Muscle of arm (tissue), 14 donors: Measurements from ENCODE around the gene GSTP1. TPM values are rescaled to one million over a fixed set of nuclear protein-coding genes. Genes with fewer than 3 reads are reported as not detected.
"Not testable (repeated sequence)": the region's sequence is repeated elsewhere in the genome, so short reads cannot be mapped to it uniquely, and the experiment has no call there.

Source experiments
- DNase-seq: peaks from one replicate; pipeline ENCODE4 v3.0.0-alpha.2; 2013
- long read RNA-seq, 11 donors: transcript quantifications; one replicate each; lab custom pipeline, GENCODE V29; 2026
- polyA plus RNA-seq, 12 donors: library from polyadenylated mRNA; unstranded; fragments of 120-200 nt; gene quantifications; one replicate each; pipeline ENCODE4 v1.2.1, GENCODE V29; 2013; ENCODE audit not compliant: insufficient read length in 12 of 12

GSTP1 gene
- 100 to 1,000 TPM in 11 of 12 donors, not detected in 1; 195 to 377 (median 251) TPM for polyA plus RNA-seq
- long read RNA-seq, donor 1, transcript GSTP1-202 (7 exons, 961 nt), result major isoform, 385 of 1,043 reads
- long read RNA-seq, donor 1, transcript GSTP1-203 (3 exons, 736 nt), result minor isoform, 47 of 1,043 reads
- long read RNA-seq, donor 1, partial matches to known transcripts, result 610 of 1,043 reads
- long read RNA-seq, donor 1, other reads (novel, unspliced or antisense), result 0 of 1,043 reads
- long read RNA-seq, donor 2, transcript GSTP1-203 (3 exons, 736 nt), result minor isoform, 7 of 275 reads
- long read RNA-seq, donor 2, transcript GSTP1-202 (7 exons, 961 nt), result major isoform, 194 of 275 reads
- long read RNA-seq, donor 2, partial matches to known transcripts, result 73 of 275 reads
- long read RNA-seq, donor 2, other reads (novel, unspliced or antisense), result 0 of 275 reads
- long read RNA-seq, donor 3, transcript GSTP1-202 (7 exons, 961 nt), result major isoform, 75 of 109 reads
- long read RNA-seq, donor 3, partial matches to known transcripts, result 30 of 109 reads
- long read RNA-seq, donor 3, other reads (novel, unspliced or antisense), result 0 of 109 reads
- long read RNA-seq, donor 4, transcript GSTP1-202 (7 exons, 961 nt), result major isoform, 57 of 84 reads
- long read RNA-seq, donor 4, partial matches to known transcripts, result 23 of 84 reads
- long read RNA-seq, donor 4, other reads (novel, unspliced or antisense), result 0 of 84 reads
- long read RNA-seq, donor 5, result 0 reads
- long read RNA-seq, donor 6, transcript GSTP1-202 (7 exons, 961 nt), result major isoform, 115 of 174 reads
- long read RNA-seq, donor 6, transcript GSTP1-203 (3 exons, 736 nt), result minor isoform, 9 of 174 reads
- long read RNA-seq, donor 6, partial matches to known transcripts, result 50 of 174 reads
- long read RNA-seq, donor 6, other reads (novel, unspliced or antisense), result 0 of 174 reads
- long read RNA-seq, donor 7, transcript GSTP1-203 (3 exons, 736 nt), result minor isoform, 9 of 142 reads
- long read RNA-seq, donor 7, transcript GSTP1-202 (7 exons, 961 nt), result major isoform, 103 of 142 reads
- long read RNA-seq, donor 7, partial matches to known transcripts, result 30 of 142 reads
- long read RNA-seq, donor 7, other reads (novel, unspliced or antisense), result 0 of 142 reads
- long read RNA-seq, donor 8, transcript GSTP1-202 (7 exons, 961 nt), result major isoform, 106 of 259 reads
- long read RNA-seq, donor 8, transcript GSTP1-203 (3 exons, 736 nt), result minor isoform, 8 of 259 reads
- long read RNA-seq, donor 8, partial matches to known transcripts, result 145 of 259 reads
- long read RNA-seq, donor 8, other reads (novel, unspliced or antisense), result 0 of 259 reads
- long read RNA-seq, donor 9, transcript GSTP1-202 (7 exons, 961 nt), result major isoform, 152 of 246 reads
- long read RNA-seq, donor 9, transcript GSTP1-203 (3 exons, 736 nt), result minor isoform, 12 of 246 reads
- long read RNA-seq, donor 9, partial matches to known transcripts, result 82 of 246 reads
- long read RNA-seq, donor 9, other reads (novel, unspliced or antisense), result 0 of 246 reads
- long read RNA-seq, donor 10, transcript GSTP1-202 (7 exons, 961 nt), result major isoform, 144 of 194 reads
- long read RNA-seq, donor 10, transcript GSTP1-203 (3 exons, 736 nt), result minor isoform, 5 of 194 reads
- long read RNA-seq, donor 10, partial matches to known transcripts, result 44 of 194 reads
- long read RNA-seq, donor 10, other reads (novel, unspliced or antisense), result 0 of 194 reads
- long read RNA-seq, donor 11, transcript GSTP1-202 (7 exons, 961 nt), result major isoform, 198 of 307 reads
- long read RNA-seq, donor 11, transcript GSTP1-203 (3 exons, 736 nt), result minor isoform, 10 of 307 reads
- long read RNA-seq, donor 11, partial matches to known transcripts, result 99 of 307 reads
- long read RNA-seq, donor 11, other reads (novel, unspliced or antisense), result 0 of 307 reads

DNA sequence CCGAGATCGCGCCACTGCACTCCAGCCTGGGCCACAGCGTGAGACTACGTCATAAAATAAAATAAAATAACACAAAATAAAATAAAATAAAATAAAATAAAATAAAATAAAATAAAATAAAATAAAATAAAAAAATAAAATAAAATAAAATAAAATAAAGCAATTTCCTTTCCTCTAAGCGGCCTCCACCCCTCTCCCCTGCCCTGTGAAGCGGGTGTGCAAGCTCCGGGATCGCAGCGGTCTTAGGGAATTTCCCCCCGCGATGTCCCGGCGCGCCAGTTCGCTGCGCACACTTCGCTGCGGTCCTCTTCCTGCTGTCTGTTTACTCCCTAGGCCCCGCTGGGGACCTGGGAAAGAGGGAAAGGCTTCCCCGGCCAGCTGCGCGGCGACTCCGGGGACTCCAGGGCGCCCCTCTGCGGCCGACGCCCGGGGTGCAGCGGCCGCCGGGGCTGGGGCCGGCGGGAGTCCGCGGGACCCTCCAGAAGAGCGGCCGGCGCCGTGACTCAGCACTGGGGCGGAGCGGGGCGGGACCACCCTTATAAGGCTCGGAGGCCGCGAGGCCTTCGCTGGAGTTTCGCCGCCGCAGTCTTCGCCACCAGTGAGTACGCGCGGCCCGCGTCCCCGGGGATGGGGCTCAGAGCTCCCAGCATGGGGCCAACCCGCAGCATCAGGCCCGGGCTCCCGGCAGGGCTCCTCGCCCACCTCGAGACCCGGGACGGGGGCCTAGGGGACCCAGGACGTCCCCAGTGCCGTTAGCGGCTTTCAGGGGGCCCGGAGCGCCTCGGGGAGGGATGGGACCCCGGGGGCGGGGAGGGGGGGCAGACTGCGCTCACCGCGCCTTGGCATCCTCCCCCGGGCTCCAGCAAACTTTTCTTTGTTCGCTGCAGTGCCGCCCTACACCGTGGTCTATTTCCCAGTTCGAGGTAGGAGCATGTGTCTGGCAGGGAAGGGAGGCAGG, at the start of gene GSTP1:
Gene GSTP1 (plus strand): TSS at position 566 of the 958 bp plus-strand sequence. CDS start 32 bp downstream, at position 598.
- DNase-seq, result peak; percentile 88

DNA sequence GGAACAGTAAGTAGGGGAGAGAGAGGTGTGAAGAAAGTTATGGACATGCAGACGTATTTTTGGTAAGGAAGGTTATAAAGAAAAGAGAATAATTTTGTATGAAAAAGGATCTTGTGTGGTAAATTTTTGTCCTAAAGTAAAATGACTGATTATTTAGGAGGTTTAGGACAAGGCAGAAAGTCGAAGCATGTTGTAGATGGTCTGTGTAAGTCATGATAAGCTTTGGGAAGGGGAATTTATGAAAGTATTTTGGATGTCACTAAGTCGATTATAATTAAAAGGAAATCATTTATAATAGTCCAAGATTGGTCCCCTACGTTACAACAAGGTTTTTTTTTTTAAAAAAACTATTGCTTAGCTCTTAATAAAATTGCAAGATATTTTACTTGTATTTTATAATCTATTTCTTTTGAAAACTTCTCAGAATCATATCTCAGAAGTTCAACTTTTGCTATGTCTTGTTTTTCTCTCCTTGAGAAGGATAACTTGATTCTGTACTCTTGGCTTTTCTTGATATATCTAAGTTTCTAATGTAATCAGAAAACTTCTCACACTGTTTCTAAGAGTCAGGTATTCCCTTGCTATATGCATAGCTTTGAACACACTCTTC, 49.4 kb upstream of the GSTP1 start:
- DNase-seq, result no peak

DNA sequence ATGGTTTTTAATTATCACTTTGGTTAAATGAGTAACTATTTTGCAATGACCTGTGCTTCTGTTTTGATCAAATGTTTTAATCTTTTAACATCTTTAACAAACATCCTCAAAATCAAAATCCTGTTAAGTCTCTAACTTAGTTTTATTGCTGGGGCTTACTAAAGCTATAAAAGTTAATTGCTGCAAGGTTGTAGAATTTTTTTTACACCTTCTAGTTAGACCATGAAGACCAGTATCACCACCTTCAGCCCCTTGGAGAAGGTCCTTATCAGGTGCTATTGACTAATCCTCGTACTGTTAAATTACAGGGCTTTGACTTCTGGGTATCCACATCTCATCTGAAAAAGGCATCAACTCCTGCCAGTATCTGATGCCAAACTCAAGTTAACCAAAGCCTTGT, 48.1 kb upstream of the GSTP1 start:
- no peak for DNase-seq

DNA sequence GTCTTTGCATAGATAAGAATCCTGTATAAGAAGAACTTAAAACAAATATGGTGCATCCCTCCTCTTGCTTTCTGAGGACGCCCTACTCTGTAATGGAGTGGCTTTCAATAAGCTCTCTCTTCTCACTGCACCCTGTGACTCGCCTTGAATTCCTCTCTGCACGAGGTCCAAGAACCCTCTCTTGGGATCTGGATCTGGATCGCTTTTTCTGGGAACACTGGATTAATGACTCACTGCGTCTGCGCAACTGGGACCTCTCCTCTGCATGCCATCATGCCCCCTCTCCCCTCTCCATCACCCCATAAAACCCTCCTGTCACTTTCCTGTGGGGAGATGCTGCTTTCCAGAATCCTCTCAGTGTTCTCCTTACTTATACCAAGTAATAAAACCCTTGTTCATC, 45.3 kb upstream of the GSTP1 start:
- DNase-seq, result no peak

DNA sequence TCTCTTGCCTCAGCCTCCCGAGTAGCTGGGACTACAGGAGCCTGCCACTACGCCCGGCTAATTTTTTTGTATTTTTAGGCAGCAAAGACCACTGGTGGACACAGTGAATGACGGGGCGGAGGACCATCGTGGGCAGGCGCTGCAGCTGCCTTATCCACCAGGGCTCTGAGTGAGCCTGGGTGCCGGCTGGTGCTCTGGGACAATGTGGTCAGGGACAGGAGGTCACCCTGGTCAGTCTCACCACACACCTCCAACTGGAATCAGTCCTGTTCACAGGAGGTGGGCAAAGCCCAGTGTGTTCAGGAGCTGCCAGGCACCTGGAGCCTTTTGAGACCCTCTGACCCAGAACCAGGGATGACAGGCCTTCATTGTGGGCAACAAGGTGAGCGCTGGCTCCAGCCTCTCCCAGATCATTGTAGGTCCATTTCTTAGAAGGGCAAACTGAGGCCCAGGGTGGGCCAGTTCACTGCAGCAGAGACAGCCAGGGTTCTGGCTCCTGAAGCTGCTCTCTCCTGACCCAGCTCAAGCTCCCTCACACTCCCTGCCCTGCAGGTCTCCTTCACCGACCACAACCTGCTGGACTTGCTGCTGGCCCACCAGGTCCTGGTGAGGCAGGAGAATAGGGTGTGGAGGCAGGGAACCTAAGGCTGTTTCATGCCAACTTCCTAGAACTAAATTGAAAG, 44.6 kb upstream of the GSTP1 start:
- DNase-seq, result no peak

DNA sequence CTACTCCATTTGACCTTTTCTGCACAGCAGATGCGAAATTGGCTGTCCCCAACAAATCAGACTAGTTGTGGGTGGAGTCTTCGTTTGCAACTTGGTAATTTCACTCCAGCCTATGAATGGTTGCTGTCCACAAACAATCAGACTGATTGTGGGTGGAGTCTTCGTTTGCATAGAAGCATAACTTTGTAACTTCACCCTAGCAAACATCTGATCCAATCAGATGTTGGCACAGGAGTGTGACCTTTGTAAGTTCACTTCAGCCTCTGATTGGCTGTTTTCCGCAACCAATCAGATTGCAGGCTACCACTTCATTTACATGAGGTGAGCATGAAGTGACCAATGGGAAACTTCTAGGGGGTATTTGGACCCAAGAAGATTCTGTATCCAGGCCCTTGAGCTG, 44.1 kb upstream of the GSTP1 start:
- no peak for DNase-seq

DNA sequence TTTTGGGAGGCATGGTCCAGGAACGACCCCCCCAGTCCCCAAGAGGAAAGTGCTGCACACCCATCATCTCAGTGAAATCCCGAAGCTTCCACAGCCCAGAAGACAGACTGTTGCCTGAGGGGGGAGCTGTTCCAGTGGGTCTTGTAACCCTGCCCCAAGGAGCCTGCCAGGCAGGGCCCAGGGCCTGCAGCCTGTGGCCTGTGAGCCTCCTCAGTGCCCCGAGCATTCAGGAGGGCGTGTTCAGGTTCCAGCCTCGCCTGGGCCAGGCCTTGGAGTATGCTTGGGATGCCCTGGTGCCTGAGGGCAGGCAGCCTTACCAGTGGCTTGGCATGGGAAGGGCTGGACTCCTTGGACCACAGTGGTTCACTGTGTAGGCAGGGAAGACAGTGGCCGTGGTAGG, 42.4 kb upstream of the GSTP1 start:
- DNase-seq, result no peak

DNA sequence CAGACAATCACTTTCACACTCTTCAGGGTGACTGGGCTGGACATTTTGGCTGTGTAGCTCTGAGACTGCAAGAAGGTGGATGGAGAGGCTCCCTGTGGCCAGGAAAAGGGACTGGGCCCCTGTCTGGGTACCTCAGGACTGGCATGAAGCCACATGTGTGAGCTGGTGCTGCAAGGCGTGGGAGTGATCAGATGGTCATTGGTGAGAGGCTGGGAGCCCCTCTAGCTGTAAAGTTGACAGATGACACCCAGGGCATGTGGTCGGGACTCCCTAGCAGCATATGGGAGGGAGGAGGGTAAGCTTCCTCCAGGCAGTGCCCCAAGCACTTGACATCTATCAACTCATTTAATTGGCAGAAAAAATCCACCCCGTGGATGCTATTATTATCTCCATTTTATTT, 41.4 kb upstream of the GSTP1 start:
- no peak for DNase-seq

DNA sequence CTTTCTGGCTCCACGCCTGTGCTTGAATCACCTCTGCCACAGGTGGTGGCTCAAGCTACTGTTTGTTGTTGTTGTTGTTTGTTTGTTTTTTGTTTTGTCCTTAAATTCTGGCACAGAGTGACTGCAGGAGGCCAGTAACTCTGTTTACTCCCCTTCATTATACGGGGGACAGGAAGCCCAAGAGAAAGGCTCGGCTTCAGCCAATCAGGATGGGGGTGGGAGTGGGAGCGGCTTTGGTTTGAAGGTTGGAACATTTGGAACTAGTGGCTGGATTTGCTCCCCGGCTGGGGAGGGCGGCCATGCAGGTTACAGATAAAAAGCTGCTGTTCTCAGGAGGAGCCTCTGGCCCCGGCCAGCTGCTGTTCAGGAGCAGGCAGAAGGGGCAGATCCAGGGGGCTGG, 40.6 kb upstream of the GSTP1 start:
- DNase-seq, result no peak

DNA sequence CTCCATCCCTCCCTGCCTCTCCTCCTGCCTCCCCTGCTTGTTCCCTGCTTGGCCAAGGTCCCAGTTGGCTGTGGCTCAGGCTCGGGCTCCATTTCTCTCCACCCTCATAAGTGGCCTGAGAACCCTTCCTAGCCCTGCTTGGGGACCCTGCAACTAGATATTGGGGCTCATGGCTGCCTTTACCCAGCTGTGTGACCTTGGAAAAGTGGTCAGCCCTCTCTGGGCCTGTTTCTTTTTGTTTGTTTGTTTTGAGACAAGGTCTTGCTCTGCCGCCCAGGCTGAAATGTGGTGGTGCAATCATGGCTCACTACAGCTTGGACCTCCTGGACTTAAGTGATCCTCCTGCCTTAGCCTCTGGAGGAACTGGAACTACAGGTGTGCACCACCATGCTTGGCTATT, 40.0 kb upstream of the GSTP1 start:
- DNase-seq, result no peak

DNA sequence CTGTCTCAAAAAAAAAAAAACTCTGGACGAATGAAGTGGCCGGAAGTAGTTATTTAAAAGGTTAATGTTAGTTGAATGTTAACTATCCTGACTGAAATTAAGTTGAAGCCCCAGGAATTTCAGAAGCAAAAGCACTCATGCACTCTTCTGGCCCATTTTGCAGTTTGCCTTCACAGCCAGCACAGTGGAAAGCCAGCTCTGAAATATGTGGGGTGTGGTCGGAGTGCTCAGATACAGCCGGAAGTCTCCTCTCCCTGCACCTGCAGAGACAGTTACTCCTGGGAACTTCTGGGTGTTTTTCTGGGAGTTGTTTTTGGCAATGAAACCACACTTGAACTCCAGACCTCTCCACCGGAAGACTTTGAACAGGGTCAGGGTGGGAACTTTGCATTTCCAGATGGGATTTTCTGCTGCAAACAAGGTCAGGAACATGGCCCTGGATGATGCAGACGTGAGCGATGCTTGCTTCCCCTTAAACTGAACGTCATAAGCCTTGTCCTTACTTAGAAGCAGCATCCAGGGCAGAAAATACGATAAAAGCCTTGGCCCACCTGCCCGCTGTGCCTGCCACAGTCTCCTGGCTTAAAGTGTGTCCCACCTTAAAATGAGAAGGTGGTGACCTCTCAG, 38.9 kb upstream of the GSTP1 start:
- no peak for DNase-seq

DNA sequence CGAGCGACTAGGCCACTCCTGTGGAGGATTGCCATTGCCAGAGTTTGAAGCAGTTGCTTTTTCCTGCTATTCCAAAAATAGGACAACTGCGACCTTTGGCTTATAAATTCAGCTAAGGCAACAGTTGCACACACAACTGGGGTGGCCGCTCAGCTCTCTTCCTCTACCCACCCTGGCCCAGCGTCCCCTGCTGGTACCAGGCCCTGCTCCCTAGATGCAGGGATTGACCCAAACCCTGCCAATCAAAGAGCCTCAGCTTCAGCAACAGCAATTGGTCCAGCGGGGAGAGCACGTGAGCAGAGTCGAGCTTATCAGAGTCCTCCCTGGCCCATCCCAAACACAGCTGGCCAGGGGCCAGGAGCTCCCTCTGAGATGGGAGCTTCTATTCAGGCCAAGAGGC, 38.3 kb upstream of the GSTP1 start:
- DNase-seq, result no peak

DNA sequence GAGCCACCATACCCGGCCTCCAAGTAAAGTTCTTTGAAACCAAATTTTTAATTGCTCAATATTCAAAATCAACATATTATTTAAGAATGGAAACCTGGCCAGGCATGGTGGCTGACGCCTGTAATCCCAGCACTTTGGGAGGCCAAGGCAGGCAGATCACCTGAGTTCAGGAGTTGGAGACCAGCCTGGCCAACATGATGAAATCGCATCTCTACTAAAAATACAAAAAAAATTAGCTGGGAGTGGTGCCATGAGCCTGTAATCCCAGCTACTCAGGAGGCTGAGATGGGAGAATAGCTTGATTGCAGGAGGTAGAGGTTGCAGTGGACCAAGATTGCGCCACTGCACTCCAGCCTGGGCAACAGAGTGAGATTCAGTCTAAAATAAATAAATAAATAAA, 35.5 kb upstream of the GSTP1 start:
- not testable (repeated sequence) for DNase-seq

DNA sequence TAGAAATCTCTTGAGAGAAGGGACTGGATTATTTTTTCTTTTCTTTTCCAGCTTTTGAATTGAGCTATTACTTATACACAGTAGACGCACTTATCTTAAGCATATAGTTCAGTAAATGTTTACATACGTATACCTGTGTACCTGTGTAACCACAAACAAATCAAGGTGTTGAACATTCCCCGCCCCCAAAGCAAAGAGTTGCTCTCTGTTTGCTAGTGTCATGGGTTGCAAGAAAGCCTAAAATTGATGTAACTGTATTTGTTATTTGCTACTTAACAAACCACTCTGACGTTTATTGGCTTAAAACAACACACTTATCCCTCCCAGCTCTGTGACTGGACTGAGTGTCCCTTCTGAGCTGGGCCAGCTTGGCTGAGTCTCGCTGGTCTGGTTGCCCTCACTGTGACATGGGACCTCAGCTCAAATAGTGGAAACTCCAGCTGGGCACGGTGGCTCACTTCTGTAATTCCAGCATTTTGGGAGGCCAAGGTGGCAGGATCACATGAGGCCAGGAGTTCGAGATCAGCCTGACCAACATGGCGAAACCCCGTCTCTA, 35.0 kb upstream of the GSTP1 start:
- no peak for DNase-seq

DNA sequence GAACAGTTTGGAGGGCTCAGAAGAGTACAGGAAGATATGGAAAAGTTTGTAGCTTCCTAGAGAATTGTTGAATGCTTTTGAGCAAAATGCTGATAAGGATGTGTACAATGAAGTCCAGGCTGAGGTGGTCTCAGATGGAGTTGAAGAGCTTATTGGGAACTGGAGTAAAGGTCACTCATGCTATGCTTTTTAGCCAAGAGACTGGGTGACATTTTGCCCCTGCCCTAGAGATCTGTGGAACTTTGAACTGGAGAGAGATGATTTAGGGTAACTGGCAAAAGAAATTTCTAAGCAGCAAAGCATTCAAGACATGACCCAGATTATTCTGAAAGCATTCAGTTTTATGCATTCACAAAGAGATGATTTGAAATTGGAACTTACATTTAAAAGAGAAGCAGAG, 32.5 kb upstream of the GSTP1 start:
- DNase-seq, result no peak

DNA sequence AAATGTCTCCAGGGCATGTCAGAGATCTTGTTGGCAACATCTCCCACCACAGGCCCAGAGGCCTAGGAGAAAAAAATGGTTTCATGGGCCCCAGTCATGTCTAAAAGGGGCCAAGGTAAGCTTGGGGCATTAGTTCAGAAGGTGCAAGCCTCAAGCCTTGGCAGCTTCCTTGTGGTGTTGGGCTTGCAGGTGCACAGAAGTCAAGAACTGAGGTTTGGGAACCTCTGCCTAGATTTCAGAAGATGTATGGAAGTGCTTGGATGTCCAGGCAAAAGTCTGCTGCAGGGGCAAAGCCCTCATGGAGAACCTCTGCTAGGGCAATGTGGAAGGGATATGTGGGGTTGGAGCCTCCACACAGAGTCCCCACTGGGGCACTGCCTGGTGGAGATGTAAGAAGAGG, 31.9 kb upstream of the GSTP1 start:
- DNase-seq, result not testable (repeated sequence)

DNA sequence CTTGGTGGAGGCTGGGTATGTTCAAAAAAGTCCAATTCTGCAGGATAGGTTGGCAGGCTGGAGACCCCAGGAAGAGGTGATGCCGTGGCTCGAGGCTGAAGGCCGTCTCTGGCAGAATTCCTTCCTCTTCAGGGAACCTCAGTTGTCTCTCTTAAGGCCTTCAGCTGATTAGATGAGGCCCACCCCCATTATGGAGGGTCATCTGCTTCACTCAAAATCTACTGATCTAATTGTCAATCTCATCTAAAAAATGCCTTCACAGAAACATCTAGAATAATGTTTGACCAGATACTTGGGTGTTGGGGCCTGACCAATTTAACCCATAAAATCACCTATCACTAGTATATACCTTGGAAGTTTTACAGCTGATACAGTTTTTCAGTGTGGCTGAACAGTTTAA, 27.4 kb upstream of the GSTP1 start:
- no peak for DNase-seq
